Inflammatory macrophage treated with lipopolysaccharide for 1 hour (primary cell): ENCODE data around the gene SATB1.
"Not testable (repeated sequence)": the region's sequence is repeated elsewhere in the genome, so short reads cannot be mapped to it uniquely, and the experiment has no call there.

Source experiments
- DNase-seq, 2 donors: peaks; one replicate each; pipeline ENCODE4 v3.0.0-alpha.2; 2020 to 2022

The SATB1 gene

GRCh38 chr3:18424729-18425640, at the start of gene SATB1:
SATB1 (minus strand) TSS chr3:18425339; CDS start chr3:18420967, 4,372 bp downstream.
- peak; percentile 30 to 53 for DNase-seq

DNA sequence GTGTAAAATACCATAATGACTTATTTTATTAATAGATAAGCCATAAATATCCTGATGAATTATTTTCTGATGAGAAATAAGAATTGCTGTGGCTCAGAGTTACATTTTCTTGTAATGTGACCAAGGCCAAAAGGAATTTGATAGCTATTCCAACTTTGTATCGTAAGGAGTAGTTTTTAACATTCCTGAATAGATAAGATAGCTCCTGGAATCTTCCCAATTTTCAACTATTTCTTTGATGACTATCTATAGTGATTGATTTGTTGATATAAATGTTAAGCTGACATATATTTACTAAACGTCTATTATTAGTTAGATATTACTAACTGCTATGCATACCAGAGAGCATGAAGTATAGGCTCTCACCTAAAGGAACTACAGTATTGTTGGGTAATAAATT, 49.1 kb upstream of the SATB1 start:
- no peak for DNase-seq

DNA sequence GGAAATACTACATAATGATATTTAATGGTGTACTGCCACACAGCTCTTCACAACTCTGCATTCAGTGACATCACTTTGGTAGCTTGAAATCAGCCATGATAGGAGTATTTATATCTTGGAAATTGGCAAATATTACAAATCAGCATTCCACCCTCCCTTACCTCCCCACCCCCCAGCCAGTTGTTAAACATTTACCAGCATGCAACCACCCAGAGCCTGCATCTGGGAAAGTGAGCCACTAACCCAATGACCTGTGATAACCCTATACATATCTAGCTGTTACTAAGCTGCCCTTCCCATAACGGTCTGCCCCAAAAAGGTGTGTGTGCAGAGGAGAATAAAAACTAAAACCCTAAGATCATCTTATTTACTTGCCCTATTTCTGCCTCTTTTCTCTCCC, 44.6 kb upstream of the SATB1 start:
- DNase-seq: no peak

DNA sequence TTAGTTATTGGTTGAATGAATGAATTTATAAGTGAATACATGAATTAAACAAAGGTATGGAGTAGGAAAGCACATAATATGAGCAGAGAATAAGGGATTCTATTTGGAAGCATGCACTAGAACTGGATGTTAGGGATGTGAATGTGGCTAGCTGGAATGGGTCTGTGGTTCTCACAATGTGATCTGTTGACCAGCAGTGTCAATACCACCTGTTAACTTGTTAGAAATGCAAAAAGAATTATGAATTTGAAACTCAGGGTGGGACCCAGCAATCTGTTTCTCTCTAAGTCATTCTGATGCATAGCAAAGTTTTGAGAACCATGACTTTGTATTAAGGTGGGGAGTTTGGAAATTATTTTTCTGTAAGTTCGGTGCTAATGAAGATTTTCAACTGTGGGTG, 41.0 kb upstream of the SATB1 start:
- DNase-seq: no peak

- DNase-seq: no peak
Observed at GRCh38 chr3:18454766-18455165, 29.6 kb upstream of the SATB1 start.

DNA sequence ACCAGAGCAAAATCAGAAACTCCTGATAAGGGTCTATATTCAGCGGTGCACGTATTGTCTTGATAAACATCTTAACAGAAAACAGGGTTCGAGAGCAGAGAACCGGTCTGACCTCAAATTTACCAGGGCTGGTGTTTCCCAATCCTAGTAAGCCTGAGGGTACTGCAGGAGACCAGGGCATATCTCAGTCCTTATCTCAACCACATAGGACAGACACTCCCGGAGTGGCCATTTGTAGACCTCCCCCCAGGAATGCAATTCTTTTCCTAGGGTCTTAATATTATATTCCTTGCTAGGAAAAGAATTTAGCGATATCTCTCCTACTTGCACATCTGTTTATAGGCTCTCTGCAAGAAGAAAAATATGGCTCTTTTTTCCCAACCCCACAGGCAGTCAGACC, 24.5 kb upstream of the SATB1 start:
- not testable (repeated sequence) for DNase-seq

- no peak for DNase-seq
Observed at GRCh38 chr3:18447720-18448119, 22.6 kb upstream of the SATB1 start.

- DNase-seq: peak in 1 of 2 donors; percentile 21
Observed at GRCh38 chr3:18446149-18446825, 21.1 kb upstream of the SATB1 start.

DNA sequence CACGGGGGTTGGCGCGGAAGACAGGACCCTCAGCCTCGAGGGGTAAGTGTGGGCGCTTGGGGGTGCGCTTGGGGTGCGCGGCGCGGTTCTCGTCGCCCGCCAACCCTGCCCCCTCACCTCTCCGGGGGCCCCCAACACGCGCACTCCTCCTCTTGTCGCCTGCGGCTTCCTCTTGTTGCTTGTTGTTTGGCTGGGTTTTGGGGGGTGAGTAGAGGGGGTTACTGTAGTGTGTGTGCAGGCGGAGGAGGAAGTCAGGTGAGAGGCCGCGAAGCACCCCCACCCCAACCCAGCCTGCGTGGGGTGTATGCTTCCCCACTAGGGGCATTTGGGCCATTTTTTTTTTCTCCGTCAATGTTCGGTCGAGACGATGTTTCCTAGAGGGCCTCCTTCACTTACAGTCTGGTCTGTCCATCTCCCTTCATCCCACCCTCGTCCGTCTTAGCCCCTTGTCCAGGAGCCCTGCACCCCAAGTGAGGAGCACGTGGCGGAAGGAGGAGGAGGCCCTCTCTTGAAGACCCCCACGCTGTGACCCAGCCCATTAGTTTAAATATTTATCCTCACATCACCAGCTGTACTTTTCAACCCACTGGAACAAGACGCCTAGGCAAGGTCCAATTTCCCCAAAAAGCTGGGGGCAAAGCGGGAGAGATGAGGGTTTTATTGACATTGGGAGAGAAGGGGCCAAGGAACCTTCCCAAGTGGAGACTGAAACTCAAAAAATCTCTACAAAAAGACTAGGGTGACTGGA, 20.4 kb upstream of the SATB1 start:
- DNase-seq: no peak

DNA sequence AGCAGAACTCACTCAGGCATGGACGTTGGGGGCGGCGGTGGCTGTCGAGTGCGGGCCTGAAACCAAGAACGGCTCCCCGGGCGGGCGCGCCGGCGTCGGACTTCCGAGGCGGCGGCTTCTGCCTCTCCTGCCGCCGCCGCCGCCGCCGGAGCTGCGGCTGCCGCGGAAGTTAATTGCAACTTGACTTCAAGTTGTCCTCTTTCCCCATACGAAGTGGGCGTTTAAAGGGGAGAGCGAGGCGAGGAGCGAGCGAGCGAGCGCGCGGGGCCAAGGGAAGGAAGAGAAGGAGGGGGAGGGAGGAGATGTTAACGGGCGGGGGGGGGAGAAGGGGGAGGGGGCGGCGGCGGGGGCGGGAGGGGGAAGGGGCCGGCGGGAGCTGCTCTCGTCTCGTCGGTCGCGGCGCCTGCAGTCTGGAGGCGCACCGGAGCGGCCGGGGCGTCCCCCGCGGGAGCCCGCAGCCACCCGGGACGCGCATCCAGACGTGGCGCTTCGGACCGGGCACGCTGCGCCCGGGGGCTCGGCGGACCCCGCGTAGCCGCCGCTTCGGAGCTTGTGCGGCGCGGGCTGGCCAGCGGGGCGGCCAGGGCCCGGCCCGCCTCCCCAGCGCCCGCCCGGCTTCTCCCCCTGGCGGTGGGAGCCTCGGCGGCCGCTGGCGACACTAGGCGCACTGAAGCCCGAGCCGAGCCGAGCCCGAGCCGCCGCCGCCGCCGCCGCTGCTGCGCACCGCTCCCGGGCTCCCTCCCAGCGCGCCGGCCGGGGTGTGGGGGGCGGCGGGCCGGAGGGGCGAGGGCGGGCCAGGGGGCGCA, 19.7 kb upstream of the SATB1 start:
- peak; percentile 73 to 76 for DNase-seq

GRCh38 chr3:18443665-18444594, 18.8 kb upstream of the SATB1 start:
- DNase-seq: no peak

DNA sequence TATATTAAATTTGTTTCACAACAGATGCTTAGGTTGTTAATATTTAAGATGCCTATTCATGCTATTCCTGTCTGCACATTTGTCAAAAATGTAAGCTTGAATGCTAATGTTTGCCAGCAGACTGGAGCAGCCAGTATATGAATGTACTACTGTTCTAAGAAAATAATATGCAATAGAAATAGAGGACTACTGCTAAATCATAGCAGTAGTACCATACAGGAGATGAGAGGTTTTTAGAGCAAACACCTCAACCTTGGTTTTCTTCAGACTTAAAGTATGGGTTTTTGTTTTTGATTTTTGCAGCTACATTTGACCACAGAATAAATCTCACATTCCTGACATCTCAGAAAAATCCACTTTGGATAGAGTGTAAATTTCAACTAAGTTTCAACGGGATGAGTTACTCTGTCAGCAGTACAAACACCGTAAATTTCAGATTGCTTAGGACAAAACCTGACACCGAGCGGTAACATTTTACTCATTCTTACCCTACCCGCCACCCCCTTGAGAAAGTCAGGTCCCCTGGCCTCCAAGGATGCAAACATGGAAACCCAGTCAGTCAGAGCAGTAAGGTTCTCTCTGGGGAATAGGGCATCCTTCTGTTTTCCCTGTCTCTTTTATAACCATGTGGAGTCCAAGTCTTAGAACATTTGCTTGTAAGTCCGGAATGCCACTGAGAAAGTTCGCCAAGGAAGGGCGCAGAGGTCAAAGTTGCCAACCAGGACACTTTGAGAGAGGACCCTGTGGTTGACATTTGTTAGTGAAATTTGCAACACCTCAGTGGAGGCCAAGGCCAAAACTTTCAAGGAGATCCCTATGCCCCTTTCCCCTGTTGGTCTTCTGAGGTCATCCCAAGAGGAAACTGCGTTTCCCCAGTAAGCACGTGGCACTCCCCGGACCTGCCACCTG, 17.9 kb upstream of the SATB1 start:
- DNase-seq: no peak

GRCh38 chr3:18441551-18441950, 16.4 kb upstream of the SATB1 start:
- DNase-seq: no peak

DNA sequence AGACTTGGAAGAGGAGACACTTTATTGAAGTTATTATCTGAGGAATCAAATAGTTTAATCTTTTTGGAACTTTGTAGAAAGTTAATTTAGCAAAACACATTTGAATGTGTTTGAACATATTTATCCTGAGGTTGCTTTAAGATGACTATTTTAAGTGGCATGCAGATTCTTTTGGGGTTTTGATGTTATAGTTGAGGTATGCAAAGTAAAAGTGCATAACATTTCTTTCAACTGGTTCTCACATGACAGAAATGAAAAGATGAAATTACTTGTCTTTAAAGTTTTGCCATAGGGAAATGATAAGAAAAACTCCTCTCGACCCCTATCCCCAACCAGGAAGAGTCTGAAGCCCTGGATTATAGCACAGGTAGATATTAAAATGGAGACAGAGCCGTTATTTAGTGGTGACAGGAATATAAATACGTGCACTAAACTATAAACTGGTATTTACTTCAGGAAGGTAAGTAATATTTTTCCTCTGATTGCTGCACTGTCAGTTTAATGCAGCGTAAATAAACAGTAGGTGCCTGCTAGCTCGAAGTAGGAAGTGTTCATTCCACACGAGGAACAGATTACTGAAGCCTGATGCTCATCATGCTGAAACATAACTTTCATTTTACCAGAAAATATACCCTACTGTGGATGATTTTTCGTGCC, 15.1 kb upstream of the SATB1 start:
- no peak for DNase-seq

- DNase-seq: no peak
Observed at GRCh38 chr3:18439281-18439680, 14.1 kb upstream of the SATB1 start.

DNA sequence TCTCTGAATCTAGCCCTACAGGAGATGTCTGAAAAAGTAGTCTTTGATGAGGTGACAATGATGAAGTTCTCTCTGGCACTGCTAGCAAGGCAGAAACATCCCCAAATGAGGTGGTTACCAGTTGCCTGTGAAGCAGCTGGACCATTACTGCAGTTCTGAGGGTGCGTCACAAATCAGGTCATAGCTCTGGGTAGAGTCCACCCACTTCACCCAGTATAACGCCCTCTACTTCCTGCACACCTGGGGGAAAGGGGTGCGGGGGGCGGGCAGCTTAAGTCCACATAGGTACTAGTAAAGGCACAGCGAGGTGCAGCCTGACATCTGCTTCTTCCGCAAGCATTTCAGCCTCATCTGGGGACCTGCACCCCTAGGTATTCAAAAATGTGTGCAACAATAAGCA, 13.4 kb upstream of the SATB1 start:
- no peak for DNase-seq

- DNase-seq: no peak
Observed at GRCh38 chr3:18436213-18436612, 11.1 kb upstream of the SATB1 start.

DNA sequence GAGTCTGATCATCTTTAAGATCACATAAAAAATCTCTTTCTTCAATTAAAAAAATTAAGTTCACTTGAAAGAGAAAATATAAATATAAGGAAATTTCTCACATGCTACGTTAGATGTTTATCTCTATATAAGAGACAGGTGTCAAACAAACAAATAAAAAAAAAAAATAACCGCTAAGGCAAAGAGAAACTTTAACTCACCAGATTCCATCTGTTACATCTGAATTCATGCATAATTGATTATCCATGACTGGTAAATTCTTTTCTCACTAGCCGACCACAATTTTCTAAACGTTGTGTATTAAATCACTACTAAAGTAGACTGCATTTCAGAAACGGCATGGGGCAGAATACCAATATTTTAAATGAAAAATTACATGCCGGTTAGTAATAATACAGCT, 9.6 kb upstream of the SATB1 start:
- no peak for DNase-seq

- DNase-seq: no peak
Observed at GRCh38 chr3:18432752-18433151, 7.6 kb upstream of the SATB1 start.

GRCh38 chr3:18431266-18431665, 6.1 kb upstream of the SATB1 start:
- no peak for DNase-seq
